Measurements from ENCODE around the gene RXRA. TPM values are rescaled to one million over a fixed set of nuclear protein-coding genes. Genes with fewer than 3 reads are reported as not detected.

RXRA gene
- total and polyA plus RNA-seq, 2 of the 13 experiments (the other 11 are each of a cell fraction or from before 2014, with no cell fraction given): 18.9 to 29.2 TPM

DNA sequence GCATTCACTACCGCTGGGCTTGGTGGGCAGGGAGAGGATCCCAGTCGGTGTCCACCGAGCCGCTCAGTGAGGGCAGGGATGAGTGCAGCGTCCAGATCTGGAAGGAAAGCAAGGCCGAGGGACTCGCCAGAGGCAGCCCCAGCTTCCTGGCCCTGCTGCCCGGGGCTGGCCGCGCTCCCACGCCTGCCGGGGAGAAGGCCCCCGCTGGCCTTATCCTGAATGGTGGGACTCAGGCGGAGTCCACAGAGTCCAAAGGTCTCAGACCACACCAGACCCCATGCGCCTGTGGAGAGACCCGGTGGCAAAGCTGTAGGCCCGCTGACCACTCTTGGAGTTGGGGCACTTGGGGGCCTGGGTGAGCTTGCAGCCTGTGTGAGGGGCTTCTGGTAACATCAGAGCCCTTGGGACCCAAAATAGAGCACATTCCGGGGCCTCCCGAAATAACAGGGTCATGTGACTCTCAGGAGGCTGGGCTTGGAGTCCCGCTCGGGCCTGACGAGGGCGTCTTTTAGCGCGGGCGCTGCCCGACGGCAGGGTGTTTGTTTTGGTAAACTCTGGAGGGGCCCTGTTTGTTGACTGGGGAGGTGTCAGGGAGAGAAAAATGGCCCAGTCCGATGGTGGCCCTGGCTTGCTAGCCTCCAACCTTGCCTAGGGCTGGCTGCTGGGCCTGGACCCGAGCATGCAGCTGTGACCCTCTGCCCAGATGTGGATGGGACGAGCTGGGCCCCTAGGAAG lies 2.8 kb downstream of the RXRA start (continued):
- TF ChIP-seq NR2F1 (CRISPR knock-in tag; IDR thresholded peaks at IDR 0.05) (no peak), MED13 (CRISPR knock-in tag; IDR thresholded peaks at IDR 0.05) (no peak), ZFYVE20 (CRISPR knock-in tag; IDR thresholded peaks at IDR 0.05; ENCODE audit: borderline replicate concordance, low read depth) (no peak), ISX (CRISPR knock-in tag; conservative IDR thresholded peaks at IDR 0.05) (0 out of 2 replicates have a peak, but pooled peaks have one; percentile 65), ZNF550 (CRISPR knock-in tag; IDR thresholded peaks at IDR 0.05; ENCODE audit: borderline replicate concordance) (no peak), ZNF354B (CRISPR knock-in tag; IDR thresholded peaks at IDR 0.05) (no peak), RBM22 (optimal IDR thresholded peaks at IDR 0.05; ENCODE audit: low read length) (no peak), HIVEP1 (CRISPR knock-in tag; IDR thresholded peaks at IDR 0.05) (no peak; the same call in 1 of the 2 replicates), NFKB2 (CRISPR knock-in tag; IDR thresholded peaks at IDR 0.05; ENCODE audit: borderline replicate concordance) (no peak; the same call in 1 of the 2 replicates), HES4 (CRISPR knock-in tag; IDR thresholded peaks at IDR 0.05; ENCODE audit: borderline replicate concordance) (peak; percentile 76; the same call in 1 of the 2 replicates), CHD4 (IDR thresholded peaks at IDR 0.05; ENCODE audit: borderline replicate concordance, low read length) (no peak), ZNF431 (CRISPR knock-in tag; IDR thresholded peaks at IDR 0.05; ENCODE audit: borderline replicate concordance, low read depth) (no peak), ZNF720 (CRISPR knock-in tag; IDR thresholded peaks at IDR 0.05) (no peak), ZNF850 (CRISPR knock-in tag; conservative IDR thresholded peaks at IDR 0.05) (no peak), SIN3A (IDR thresholded peaks at IDR 0.05; ENCODE audit: borderline replicate concordance, low read depth, low read length) (peak; percentile 20; the same call in 1 of the 2 replicates), HDAC6 (IDR thresholded peaks at IDR 0.05; ENCODE audit: low read depth, low read length) (no peak), HNRNPL (IDR thresholded peaks at IDR 0.05; ENCODE audit: low read depth, low read length) (peak; percentile 36; the same call in 1 of the 2 replicates), ZNF777 (CRISPR knock-in tag; IDR thresholded peaks at IDR 0.05) (peak; percentile 91), HMG20A (CRISPR knock-in tag; IDR thresholded peaks at IDR 0.05; ENCODE audit: borderline replicate concordance) (no peak), KDM6A (CRISPR knock-in tag; IDR thresholded peaks at IDR 0.05; ENCODE audit: low read depth) (no peak), ZNF264 (CRISPR knock-in tag; IDR thresholded peaks at IDR 0.05) (no peak; the same call in 1 of the 2 replicates)
- TF ChIP-seq, protein P1, sequence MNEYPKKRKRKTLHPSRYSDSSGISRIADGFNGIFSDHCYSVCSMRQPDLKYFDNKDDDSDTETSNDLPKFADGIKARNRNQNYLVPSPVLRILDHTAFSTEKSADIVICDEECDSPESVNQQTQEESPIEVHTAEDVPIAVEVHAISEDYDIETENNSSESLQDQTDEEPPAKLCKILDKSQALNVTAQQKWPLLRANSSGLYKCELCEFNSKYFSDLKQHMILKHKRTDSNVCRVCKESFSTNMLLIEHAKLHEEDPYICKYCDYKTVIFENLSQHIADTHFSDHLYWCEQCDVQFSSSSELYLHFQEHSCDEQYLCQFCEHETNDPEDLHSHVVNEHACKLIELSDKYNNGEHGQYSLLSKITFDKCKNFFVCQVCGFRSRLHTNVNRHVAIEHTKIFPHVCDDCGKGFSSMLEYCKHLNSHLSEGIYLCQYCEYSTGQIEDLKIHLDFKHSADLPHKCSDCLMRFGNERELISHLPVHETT (CRISPR knock-in tag; conservative IDR thresholded peaks at IDR 0.05): peak; percentile 30; the same call in 1 of the 2 replicates
- TF ChIP-seq, protein P2, sequence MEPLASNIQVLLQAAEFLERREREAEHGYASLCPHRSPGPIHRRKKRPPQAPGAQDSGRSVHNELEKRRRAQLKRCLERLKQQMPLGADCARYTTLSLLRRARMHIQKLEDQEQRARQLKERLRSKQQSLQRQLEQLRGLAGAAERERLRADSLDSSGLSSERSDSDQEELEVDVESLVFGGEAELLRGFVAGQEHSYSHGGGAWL (CRISPR knock-in tag; IDR thresholded peaks at IDR 0.05): no peak
- TF ChIP-seq, protein P3, sequence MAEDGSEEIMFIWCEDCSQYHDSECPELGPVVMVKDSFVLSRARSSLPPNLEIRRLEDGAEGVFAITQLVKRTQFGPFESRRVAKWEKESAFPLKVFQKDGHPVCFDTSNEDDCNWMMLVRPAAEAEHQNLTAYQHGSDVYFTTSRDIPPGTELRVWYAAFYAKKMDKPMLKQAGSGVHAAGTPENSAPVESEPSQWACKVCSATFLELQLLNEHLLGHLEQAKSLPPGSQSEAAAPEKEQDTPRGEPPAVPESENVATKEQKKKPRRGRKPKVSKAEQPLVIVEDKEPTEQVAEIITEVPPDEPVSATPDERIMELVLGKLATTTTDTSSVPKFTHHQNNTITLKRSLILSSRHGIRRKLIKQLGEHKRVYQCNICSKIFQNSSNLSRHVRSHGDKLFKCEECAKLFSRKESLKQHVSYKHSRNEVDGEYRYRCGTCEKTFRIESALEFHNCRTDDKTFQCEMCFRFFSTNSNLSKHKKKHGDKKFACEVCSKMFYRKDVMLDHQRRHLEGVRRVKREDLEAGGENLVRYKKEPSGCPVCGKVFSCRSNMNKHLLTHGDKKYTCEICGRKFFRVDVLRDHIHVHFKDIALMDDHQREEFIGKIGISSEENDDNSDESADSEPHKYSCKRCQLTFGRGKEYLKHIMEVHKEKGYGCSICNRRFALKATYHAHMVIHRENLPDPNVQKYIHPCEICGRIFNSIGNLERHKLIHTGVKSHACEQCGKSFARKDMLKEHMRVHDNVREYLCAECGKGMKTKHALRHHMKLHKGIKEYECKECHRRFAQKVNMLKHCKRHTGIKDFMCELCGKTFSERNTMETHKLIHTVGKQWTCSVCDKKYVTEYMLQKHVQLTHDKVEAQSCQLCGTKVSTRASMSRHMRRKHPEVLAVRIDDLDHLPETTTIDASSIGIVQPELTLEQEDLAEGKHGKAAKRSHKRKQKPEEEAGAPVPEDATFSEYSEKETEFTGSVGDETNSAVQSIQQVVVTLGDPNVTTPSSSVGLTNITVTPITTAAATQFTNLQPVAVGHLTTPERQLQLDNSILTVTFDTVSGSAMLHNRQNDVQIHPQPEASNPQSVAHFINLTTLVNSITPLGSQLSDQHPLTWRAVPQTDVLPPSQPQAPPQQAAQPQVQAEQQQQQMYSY (CRISPR knock-in tag; IDR thresholded peaks at IDR 0.05): no peak
- TF ChIP-seq, protein P4, sequence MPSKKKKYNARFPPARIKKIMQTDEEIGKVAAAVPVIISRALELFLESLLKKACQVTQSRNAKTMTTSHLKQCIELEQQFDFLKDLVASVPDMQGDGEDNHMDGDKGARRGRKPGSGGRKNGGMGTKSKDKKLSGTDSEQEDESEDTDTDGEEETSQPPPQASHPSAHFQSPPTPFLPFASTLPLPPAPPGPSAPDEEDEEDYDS (CRISPR knock-in tag; IDR thresholded peaks at IDR 0.05): peak; percentile 10
